GM21528 (cell line): ENCODE measurements around the gene CACNA1I.
"Not testable (repeated sequence)": the region's sequence is repeated elsewhere in the genome, so short reads cannot be mapped to it uniquely, and the experiment has no call there.

Source experiments
- ATAC-seq: cut with Tn5 transposase; IDR thresholded peaks from one replicate; pipeline ENCODE4 v1.9.1; 2021; ENCODE audit warnings: mild to moderate bottlenecking, moderate library complexity; ENCODE audit not compliant: unreplicated experiment, low FRiP score

CACNA1I gene

DNA sequence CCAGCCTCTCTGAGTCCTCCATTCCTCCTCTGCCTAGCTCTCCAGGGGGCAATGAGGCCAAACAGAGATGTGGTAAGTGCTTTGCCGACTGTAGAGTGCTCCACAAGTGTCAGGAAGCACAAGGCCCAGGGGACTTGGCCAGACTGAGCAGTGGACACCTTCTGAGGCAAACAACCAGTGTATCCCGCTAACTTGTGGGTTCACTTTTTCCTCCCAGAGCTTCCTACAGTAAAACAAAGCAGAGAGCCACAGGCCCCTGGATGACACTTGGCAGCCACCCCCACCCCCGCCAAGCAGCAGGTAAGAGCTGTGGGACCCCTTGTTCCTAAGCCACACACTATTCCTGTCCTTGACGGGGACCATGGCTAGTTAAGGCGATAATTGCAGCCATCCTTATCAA is 160.9 kb downstream of the CACNA1I start:
- no peak for ATAC-seq

DNA sequence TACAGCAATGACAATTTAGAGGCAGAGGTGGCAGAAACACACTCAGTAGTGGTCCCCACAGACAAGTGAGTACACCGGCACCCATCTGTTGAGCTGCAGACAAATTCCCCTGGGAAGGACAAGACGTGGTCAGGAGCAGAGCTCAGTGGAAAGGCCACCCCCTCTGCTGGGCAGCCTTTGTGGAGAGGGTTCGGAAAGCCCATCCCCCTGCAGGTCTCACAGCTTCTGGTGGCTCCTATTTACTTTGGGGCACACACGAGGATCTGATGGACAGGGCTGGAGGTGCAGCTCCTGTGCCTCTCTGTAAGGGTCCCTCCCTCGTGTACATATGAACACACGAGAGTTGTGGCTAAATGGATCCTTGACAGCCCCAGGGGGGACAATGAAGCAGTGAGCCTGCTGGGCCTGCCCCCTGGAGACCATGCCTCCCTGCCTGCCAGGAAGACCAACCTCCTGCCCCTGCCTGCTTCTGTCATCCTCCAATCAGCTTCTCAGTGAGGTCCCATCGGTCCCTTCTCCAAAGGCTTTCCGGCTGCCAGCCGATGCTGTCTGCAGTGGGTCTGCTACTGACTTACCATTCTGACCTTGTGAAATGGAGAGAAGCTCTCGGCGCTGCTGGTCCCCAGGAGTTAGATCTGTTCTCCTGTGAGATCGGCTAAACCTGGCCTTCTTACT is 161.5 kb downstream of the CACNA1I start:
- ATAC-seq: no peak

DNA sequence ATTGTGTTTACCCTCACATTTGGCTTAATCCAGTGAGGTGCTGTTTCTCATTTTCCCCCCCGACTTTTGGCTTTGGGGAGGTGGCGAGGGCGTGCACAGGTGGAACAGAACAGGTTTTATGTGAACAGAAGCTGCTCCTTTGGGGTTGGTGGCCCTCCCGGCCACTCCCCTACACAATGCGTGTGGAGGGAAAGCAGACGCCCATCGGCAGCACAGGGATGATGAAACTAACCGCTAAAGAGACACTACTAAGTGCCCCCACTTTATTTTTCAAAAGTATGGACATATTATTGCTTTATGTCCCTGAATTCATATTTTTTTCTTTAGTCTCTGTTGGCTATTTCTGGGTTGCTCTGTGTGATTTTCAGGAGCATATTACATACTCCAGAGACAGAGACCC is 162.1 kb downstream of the CACNA1I start:
- no peak for ATAC-seq

DNA sequence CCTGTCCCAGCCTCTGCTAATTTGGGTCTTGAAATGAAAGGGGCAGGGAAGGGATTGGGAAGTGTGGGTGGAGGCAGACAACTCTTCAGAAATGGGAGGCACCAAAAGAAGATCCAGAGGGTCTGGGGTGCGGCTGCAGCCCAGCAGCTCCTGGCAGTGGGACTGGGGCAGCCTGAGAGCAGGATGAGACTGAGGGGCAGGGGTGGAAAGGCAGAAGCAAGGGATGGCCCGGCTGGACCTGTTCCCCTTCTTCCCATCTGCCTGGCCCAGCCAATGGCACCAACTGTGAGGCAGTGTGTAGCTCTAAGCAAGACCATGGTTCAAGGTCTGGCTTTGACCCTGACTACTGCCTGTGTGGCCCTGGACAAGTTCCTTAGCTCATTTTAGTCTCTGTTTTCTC is 162.6 kb downstream of the CACNA1I start:
- no peak for ATAC-seq

DNA sequence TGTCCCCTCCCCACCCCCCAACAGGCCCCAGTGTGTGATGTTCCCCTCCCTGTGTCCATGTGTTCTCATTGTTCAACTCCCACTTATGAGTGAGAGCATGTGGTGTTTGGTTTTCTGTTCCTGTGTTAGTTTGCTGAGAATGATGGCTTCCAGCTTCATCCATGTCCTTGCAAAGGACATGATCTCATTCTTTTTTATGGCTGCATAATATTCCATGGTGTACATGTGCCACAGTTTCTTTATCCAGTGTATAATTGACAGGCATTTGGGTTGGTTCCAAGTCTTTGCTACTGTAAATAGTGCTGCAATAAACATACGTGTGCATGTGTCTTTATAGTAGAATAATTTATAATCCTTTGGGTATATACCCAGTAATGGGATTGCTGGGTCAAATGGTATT is 163.5 kb downstream of the CACNA1I start:
- not testable (repeated sequence) for ATAC-seq

DNA sequence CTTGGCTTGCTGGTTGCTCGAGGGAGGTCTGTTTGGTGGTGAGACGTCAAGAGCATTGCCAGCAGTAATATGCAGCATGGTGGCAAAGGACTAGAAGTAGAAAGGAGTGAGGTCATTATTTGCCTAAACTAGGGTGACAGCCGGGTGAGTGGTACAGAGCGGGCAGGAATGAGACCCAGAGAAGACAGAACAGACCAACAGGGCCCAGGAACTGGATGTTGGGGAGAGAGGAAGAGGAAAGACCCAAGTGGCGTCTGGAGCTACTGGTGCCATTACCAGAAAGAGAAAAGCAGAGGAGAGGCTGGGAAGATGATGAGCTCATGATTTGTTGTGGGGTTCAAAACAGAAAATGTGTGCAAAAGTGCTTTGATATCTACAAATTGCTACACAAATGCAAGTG is 164.3 kb downstream of the CACNA1I start:
- ATAC-seq: no peak

DNA sequence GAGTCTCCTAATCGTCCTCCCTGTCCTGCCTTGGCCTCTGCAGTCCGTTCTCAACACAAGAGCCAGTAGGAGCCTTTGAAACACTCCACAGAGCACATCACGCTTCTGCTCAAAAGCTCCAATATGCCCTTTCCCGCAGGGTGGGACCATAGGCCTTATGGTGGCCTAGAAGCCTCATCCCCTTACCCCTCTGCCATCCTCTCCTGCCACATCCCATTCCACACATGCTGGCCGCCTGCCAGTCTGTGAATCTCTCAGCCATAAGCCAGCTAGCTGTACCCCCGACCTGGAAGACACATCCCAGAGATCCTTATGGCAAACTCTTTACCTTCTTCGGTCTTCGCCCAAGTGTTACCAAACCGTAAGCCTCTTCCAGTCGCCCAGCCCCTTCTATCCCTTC is 165.2 kb downstream of the CACNA1I start:
- ATAC-seq: no peak

DNA sequence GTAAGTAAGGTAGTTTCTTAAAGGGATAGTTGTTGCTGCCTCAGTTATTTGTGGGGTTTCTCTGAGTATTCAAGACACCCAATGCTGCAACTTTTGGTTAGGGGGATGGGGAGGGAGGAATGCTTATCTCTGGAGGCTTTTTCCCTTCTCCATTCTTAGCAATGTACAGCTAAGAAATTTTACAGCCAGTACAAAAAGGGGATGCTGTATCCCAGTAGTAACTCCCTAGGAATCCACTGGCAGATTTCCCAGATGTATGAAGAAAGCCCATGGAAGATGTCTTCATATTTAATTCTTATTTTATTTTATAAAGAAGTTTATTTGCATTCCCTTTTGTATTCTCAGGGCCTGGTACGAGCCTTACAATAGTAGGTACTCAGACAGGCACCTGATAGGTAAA is 168.2 kb downstream of the CACNA1I start:
- ATAC-seq: no peak
